Mucosa of rectum (tissue), 2 donors: ENCODE data around the gene BRCA2.
"Not testable (repeated sequence)": the region's sequence is repeated elsewhere in the genome, so short reads cannot be mapped to it uniquely, and the experiment has no call there.

Source experiments
- H3K27ac ChIP-seq, 2 donors: one replicate each; pipeline ENCODE4 v1.7.0; 2013; ENCODE audit warnings: inconsistent platforms in 2 of 2, low read depth in 2 of 2, low read length in 2 of 2
- H3K27me3 ChIP-seq, 2 donors: one replicate each; pipeline ENCODE4 v1.7.0; 2013; ENCODE audit warnings: low read length in 2 of 2; ENCODE audit not compliant: control insufficient read depth in 2 of 2, insufficient read depth in 2 of 2
- H3K36me3 ChIP-seq, 2 donors: one replicate each; pipeline ENCODE4 v1.7.0; 2013; ENCODE audit warnings: low read length in 2 of 2; ENCODE audit not compliant: control insufficient read depth in 2 of 2, insufficient read depth in 2 of 2
- H3K4me1 ChIP-seq, 2 donors: one replicate each; pipeline ENCODE4 v1.7.0; 2013; ENCODE audit warnings: low read length in 2 of 2, mild to moderate bottlenecking in 1 of 2; ENCODE audit not compliant: control insufficient read depth in 2 of 2, insufficient read depth in 2 of 2
- H3K4me3 ChIP-seq, 2 donors: one replicate each; pipeline ENCODE4 v1.7.0; 2013; ENCODE audit warnings: low read length in 2 of 2
- H3K9ac ChIP-seq, 2 donors: one replicate each; pipeline ENCODE4 v1.7.0; 2013; ENCODE audit warnings: low read length in 2 of 2, low read depth in 1 of 2, mild to moderate bottlenecking in 1 of 2
- H3K9me3 ChIP-seq, 2 donors: one replicate each; pipeline ENCODE4 v1.7.0; 2013; ENCODE audit warnings: low read length in 2 of 2; ENCODE audit not compliant: control insufficient read depth in 2 of 2
- donor health status: healthy.
- donor health status: Normal muscosa, but diverticular disease.

BRCA2 gene

GRCh38 chr13:32330441-32330840, 15.1 kb downstream of the BRCA2 start:
- H3K9me3 ChIP-seq: no peaks in the 10 kb centered on the region
- H3K4me3 ChIP-seq: no peak overlapping the region
- H3K4me1 ChIP-seq: no peaks in the 10 kb centered on the region
- no peaks in the 10 kb centered on the region for H3K27me3 ChIP-seq
- H3K9ac ChIP-seq: no peak overlapping the region
- no peak overlapping the region for H3K27ac ChIP-seq
- no peaks in the 10 kb centered on the region for H3K36me3 ChIP-seq

GRCh38 chr13:32334671-32335070, 19.4 kb downstream of the BRCA2 start:
- Histone ChIP-seq H3K36me3 (no peaks in the 10 kb centered on the region), H3K27ac (no peak overlapping the region), H3K4me3 (no peak overlapping the region)

GRCh38 chr13:32340914-32341313, 25.6 kb downstream of the BRCA2 start:
- Histone ChIP-seq H3K27me3 (no peaks in the 10 kb centered on the region), H3K4me1 (no peaks in the 10 kb centered on the region), H3K9me3 (no peaks in the 10 kb centered on the region), H3K27ac (no peak overlapping the region), H3K4me3 (no peak overlapping the region), H3K36me3 (no peaks in the 10 kb centered on the region), H3K9ac (no peak overlapping the region)

More at GRCh38 chr13:32334671-32335070, 19.4 kb downstream of the BRCA2 start:
- Histone ChIP-seq H3K4me1 (no peaks in the 10 kb centered on the region), H3K9me3 (no peaks in the 10 kb centered on the region), H3K27me3 (no peaks in the 10 kb centered on the region), H3K9ac (no peak overlapping the region)

- Histone ChIP-seq H3K9me3 (no peaks in the 10 kb centered on the region), H3K27ac (no peak overlapping the region), H3K27me3 (no peaks in the 10 kb centered on the region), H3K4me3 (no peak overlapping the region), H3K9ac (no peak overlapping the region), H3K36me3 (no peaks in the 10 kb centered on the region), H3K4me1 (no peaks in the 10 kb centered on the region)
Observed at GRCh38 chr13:32347651-32348050, 32.3 kb downstream of the BRCA2 start.

GRCh38 chr13:32350839-32351441, 35.6 kb downstream of the BRCA2 start:
- H3K4me3 ChIP-seq, H3K27me3 ChIP-seq, H3K27ac ChIP-seq, H3K36me3 ChIP-seq, H3K9ac ChIP-seq, H3K4me1 ChIP-seq, H3K9me3 ChIP-seq: not testable (repeated sequence)

GRCh38 chr13:32354040-32354439, 38.7 kb downstream of the BRCA2 start:
- Histone ChIP-seq H3K4me1 (no peaks in the 10 kb centered on the region), H3K27ac (no peak overlapping the region), H3K9ac (no peak overlapping the region), H3K27me3 (no peaks in the 10 kb centered on the region), H3K36me3 (no peaks in the 10 kb centered on the region), H3K9me3 (no peaks in the 10 kb centered on the region), H3K4me3 (no peak overlapping the region)

- H3K9me3 ChIP-seq, H3K36me3 ChIP-seq, H3K4me1 ChIP-seq, H3K9ac ChIP-seq, H3K4me3 ChIP-seq, H3K27me3 ChIP-seq, H3K27ac ChIP-seq: not testable (repeated sequence)
Observed at GRCh38 chr13:32355935-32356334, 40.6 kb downstream of the BRCA2 start.

- Histone ChIP-seq H3K4me3 (no peak overlapping the region), H3K27ac (no peak overlapping the region), H3K36me3 (no peaks in the 10 kb centered on the region)
Observed at GRCh38 chr13:32362574-32362973, 47.3 kb downstream of the BRCA2 start.

GRCh38 chr13:32370805-32371204, 55.5 kb downstream of the BRCA2 start:
- Histone ChIP-seq H3K4me3 (no peak overlapping the region), H3K9me3 (no peaks in the 10 kb centered on the region), H3K36me3 (no peaks in the 10 kb centered on the region), H3K27me3 (no peaks in the 10 kb centered on the region), H3K4me1 (no peaks in the 10 kb centered on the region), H3K27ac (no peak overlapping the region), H3K9ac (no peak overlapping the region)

More at GRCh38 chr13:32362574-32362973, 47.3 kb downstream of the BRCA2 start:
- Histone ChIP-seq H3K9ac (no peak overlapping the region), H3K27me3 (no peaks in the 10 kb centered on the region), H3K9me3 (no peaks in the 10 kb centered on the region), H3K4me1 (no peaks in the 10 kb centered on the region)

GRCh38 chr13:32376642-32377415, 61.5 kb downstream of the BRCA2 start:
- H3K27ac ChIP-seq: no peak overlapping the region

More at GRCh38 chr13:32376642-32377415, 61.5 kb downstream of the BRCA2 start:
- H3K36me3 ChIP-seq: no peaks in the 10 kb centered on the region
- no peak overlapping the region for H3K4me3 ChIP-seq
- no peaks in the 10 kb centered on the region for H3K4me1 ChIP-seq
- H3K9ac ChIP-seq: no peak overlapping the region
- no peaks in the 10 kb centered on the region for H3K9me3 ChIP-seq
- no peaks in the 10 kb centered on the region for H3K27me3 ChIP-seq
